ENCODE results near the gene C6orf118. TPM values are rescaled to one million over a fixed set of nuclear protein-coding genes. Genes with fewer than 3 reads are reported as not detected.
A peak's percentile ranks its signal among the peaks of the same experiment; 100 is the strongest.

The C6orf118 gene
- polyA plus RNA-seq (2012; ENCODE audit: insufficient read length, low read depth), result not detected

- TF ChIP-seq SIN3A (IDR thresholded peaks at IDR 0.05; ENCODE audit: borderline replicate concordance, insufficient read depth, low read length) (peak; percentile 83; the same call in 1 of the 2 replicates), FOXP2 (optimal IDR thresholded peaks at IDR 0.05; ENCODE audit: borderline replicate concordance, extremely low read depth, extremely low read length, insufficient read depth) (no peak)
Measured at GRCh38 chr6:165308926-165309731, at the start of gene C6orf118. TSS of gene C6orf118 (minus strand) at chr6:165309605. CDS start at chr6:165309586, 19 bp downstream.

GRCh38 chr6:165345700-165346099 lies 36.3 kb upstream of the C6orf118 start:
- TF ChIP-seq FOXP2 (optimal IDR thresholded peaks at IDR 0.05; ENCODE audit: borderline replicate concordance, extremely low read depth, extremely low read length, insufficient read depth), result no peak
- no peak for TF ChIP-seq POLR2AphosphoS5 (IDR thresholded peaks at IDR 0.05; ENCODE audit: low read depth, low read length)
- TF ChIP-seq SIN3A (IDR thresholded peaks at IDR 0.05; ENCODE audit: borderline replicate concordance, insufficient read depth, low read length), result no peak
- TF ChIP-seq TAF1 (IDR thresholded peaks at IDR 0.05; ENCODE audit: borderline replicate concordance, insufficient read depth, low read length), result no peak
- TF ChIP-seq REST (IDR thresholded peaks at IDR 0.05; ENCODE audit: insufficient read depth in 1 of 2, low read depth in 2 of 2, low read length in 2 of 2), result no peak

GRCh38 chr6:165340532-165340931 lies 31.1 kb upstream of the C6orf118 start:
- TF ChIP-seq POLR2AphosphoS5 (IDR thresholded peaks at IDR 0.05; ENCODE audit: low read depth, low read length) (no peak), REST (IDR thresholded peaks at IDR 0.05; ENCODE audit: insufficient read depth in 1 of 2, low read depth in 2 of 2, low read length in 2 of 2) (no peak), TAF1 (IDR thresholded peaks at IDR 0.05; ENCODE audit: borderline replicate concordance, insufficient read depth, low read length) (no peak), FOXP2 (optimal IDR thresholded peaks at IDR 0.05; ENCODE audit: borderline replicate concordance, extremely low read depth, extremely low read length, insufficient read depth) (no peak), SIN3A (IDR thresholded peaks at IDR 0.05; ENCODE audit: borderline replicate concordance, insufficient read depth, low read length) (no peak)

DNA sequence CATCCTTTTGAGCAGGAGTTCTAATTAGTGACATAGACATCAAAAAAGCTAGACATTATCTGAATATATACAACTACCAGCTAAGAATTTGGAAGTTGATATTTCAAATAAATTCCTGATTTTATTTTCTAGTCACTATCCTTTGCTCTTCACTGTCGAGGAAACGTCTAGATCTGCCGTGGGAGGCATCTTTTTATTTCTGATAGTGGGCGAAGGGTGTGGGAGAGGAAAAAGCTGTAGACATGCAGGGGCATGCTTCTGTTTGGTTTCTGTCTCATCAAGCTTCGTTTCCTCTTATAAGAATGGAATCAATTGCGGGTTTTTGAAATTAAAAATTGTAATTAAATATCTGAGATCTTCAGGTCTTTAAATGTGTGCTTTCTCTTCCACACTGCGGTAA lies 16.2 kb upstream of the C6orf118 start:
- TF ChIP-seq TAF1 (IDR thresholded peaks at IDR 0.05; ENCODE audit: borderline replicate concordance, insufficient read depth, low read length) (no peak), SIN3A (IDR thresholded peaks at IDR 0.05; ENCODE audit: borderline replicate concordance, insufficient read depth, low read length) (no peak), POLR2AphosphoS5 (IDR thresholded peaks at IDR 0.05; ENCODE audit: low read depth, low read length) (no peak), FOXP2 (optimal IDR thresholded peaks at IDR 0.05; ENCODE audit: borderline replicate concordance, extremely low read depth, extremely low read length, insufficient read depth) (no peak), REST (IDR thresholded peaks at IDR 0.05; ENCODE audit: insufficient read depth in 1 of 2, low read depth in 2 of 2, low read length in 2 of 2) (no peak)

GRCh38 chr6:165321555-165322145 lies 12.2 kb upstream of the C6orf118 start:
- TF ChIP-seq FOXP2 (optimal IDR thresholded peaks at IDR 0.05; ENCODE audit: borderline replicate concordance, extremely low read depth, extremely low read length, insufficient read depth) (no peak), POLR2AphosphoS5 (IDR thresholded peaks at IDR 0.05; ENCODE audit: low read depth, low read length) (no peak), TAF1 (IDR thresholded peaks at IDR 0.05; ENCODE audit: borderline replicate concordance, insufficient read depth, low read length) (no peak), REST (IDR thresholded peaks at IDR 0.05; ENCODE audit: insufficient read depth in 1 of 2, low read depth in 2 of 2, low read length in 2 of 2) (no peak), SIN3A (IDR thresholded peaks at IDR 0.05; ENCODE audit: borderline replicate concordance, insufficient read depth, low read length) (no peak)

Measured in PFSK-1 (cell line).